GM12891 (cell line): ENCODE measurements around the gene CARNS1.

ENCODE experiments used
- PAX5 ChIP-seq: IDR thresholded peaks from 2 replicates; pipeline ENCODE4 v1.6.1; 2011; ENCODE audit warnings: low read length, moderate library complexity, mild to moderate bottlenecking; ENCODE audit not compliant: insufficient read depth, severe bottlenecking
- POLR2A ChIP-seq: IDR thresholded peaks from 2 replicates; pipeline ENCODE4 v1.6.1; 2011; ENCODE audit warnings: low read depth, low read length, control low read depth
- POLR2AphosphoS5 ChIP-seq: IDR thresholded peaks from 2 replicates; pipeline ENCODE4 v1.6.1; 2011; ENCODE audit warnings: low read depth, low read length, control low read depth
- POU2F2 ChIP-seq: IDR thresholded peaks from 2 replicates; pipeline ENCODE4 v1.6.1; 2011; ENCODE audit warnings: low read depth, mild to moderate bottlenecking, control low read depth, low read length, moderate library complexity
- SPI1 ChIP-seq: IDR thresholded peaks from 2 replicates; pipeline ENCODE4 v1.6.1; 2011; ENCODE audit warnings: low read depth, low read length, control low read depth
- TAF1 ChIP-seq: IDR thresholded peaks from 2 replicates; pipeline ENCODE4 v1.6.1; 2011; ENCODE audit warnings: low read depth, low read length, control low read depth

GRCh38 chr11:67409781-67410368, 5.6 kb upstream of the CARNS1 start:
- TF ChIP-seq POLR2AphosphoS5 (no peak), POLR2A (no peak), SPI1 (no peak), PAX5 (no peak), TAF1 (no peak), POU2F2 (no peak)
